IMR-90 (cell line): ENCODE results near the gene STK32A. TPM values are rescaled to one million over a fixed set of nuclear protein-coding genes. Genes with fewer than 3 reads are reported as not detected.

Experiments
- ATAC-seq: fragments of 200-7000 bp; cut with Tn5 transposase; 2 replicates; pipeline ENCODE4 v1.9.1; 2020; ENCODE audit warnings: low read depth, mild to moderate bottlenecking, moderate library complexity
- BruUV-seq: library from RNA; stranded (reverse); fragments of 400-500 nt; replicated peaks from 2 replicates; lab custom pipeline; 2021; lab: Mats Ljungman, UMichigan
- CTCF ChIA-PET: fragments of 300-600 bp; formaldehyde crosslinking; extraction: SDS; loops from one replicate; lab custom pipeline; 2021; ENCODE audit warnings: antibody characterized with exemption; lab: Yijun Ruan, JAX
- POLR2A ChIA-PET: fragments of 300-600 bp; sonication (Branson Sonifier 250); formaldehyde crosslinking; loops from one replicate; lab custom pipeline; 2022; ENCODE audit warnings: antibody characterized with exemption; ENCODE audit not compliant: unreplicated experiment; lab: Charles Lee
- DNase-seq: peaks from one replicate; pipeline ENCODE4 v3.0.0; 2013
- H2AFZ ChIP-seq: replicated peaks from 2 replicates; pipeline ENCODE3; 2013; ENCODE audit warnings: low read length, mild to moderate bottlenecking; ENCODE audit not compliant: poor library complexity
- H2AK5ac ChIP-seq: 2 replicates; pipeline ENCODE4 v1.6.1; 2013; ENCODE audit warnings: low read depth, low read length, inconsistent platforms
- H2AK9ac ChIP-seq: replicated peaks from 2 replicates; pipeline ENCODE3; 2013; ENCODE audit warnings: mild to moderate bottlenecking, low read depth, low read length, moderate library complexity; ENCODE audit not compliant: poor library complexity
- H2BK120ac ChIP-seq: 2 replicates; pipeline ENCODE4 v1.6.1; 2013; ENCODE audit warnings: low read depth, low read length, inconsistent platforms
- H2BK15ac ChIP-seq: 3 replicates; pipeline ENCODE4 v1.6.1; 2013; ENCODE audit warnings: low read depth, low read length, inconsistent platforms
- H2BK20ac ChIP-seq: 2 replicates; pipeline ENCODE4 v1.6.1; 2013; ENCODE audit warnings: low read depth, mild to moderate bottlenecking, inconsistent platforms, low read length, moderate library complexity
- H2BK5ac ChIP-seq: 2 replicates; pipeline ENCODE4 v1.6.1; 2013; ENCODE audit warnings: mild to moderate bottlenecking, low read depth, low read length, inconsistent platforms; ENCODE audit not compliant: poor library complexity, severe bottlenecking
- H3K14ac ChIP-seq: replicated peaks from 2 replicates; pipeline ENCODE4 v1.6.1; 2013; ENCODE audit warnings: low read depth, low read length, inconsistent platforms
- H3K18ac ChIP-seq: 2 replicates; pipeline ENCODE4 v1.6.1; 2013; ENCODE audit warnings: low read depth, low read length, control low read depth
- H3K23ac ChIP-seq: 2 replicates; pipeline ENCODE4 v1.6.1; 2013; ENCODE audit warnings: low read depth, low read length, inconsistent platforms
- H3K27ac ChIP-seq: 2 replicates; pipeline ENCODE4 v1.5.1; 2013; ENCODE audit warnings: mild to moderate bottlenecking, control low read depth, low read length; ENCODE audit not compliant: insufficient read depth
- H3K27me3 ChIP-seq: 2 replicates; pipeline ENCODE4 v1.6.1; 2013; ENCODE audit warnings: low read length; ENCODE audit not compliant: control insufficient read depth, insufficient read depth
- H3K36me3 ChIP-seq: 2 replicates; pipeline ENCODE4 v1.6.1; 2013; ENCODE audit warnings: low read length, mixed read lengths; ENCODE audit not compliant: control insufficient read depth, insufficient read depth
- H3K4ac ChIP-seq: 2 replicates; pipeline ENCODE4 v1.6.1; 2013; ENCODE audit warnings: low read depth, low read length, inconsistent platforms
- H3K4me1 ChIP-seq: 2 replicates; pipeline ENCODE4 v1.6.1; 2013; ENCODE audit warnings: low read length, mixed read lengths; ENCODE audit not compliant: control insufficient read depth, insufficient read depth
- H3K4me2 ChIP-seq: 2 replicates; pipeline ENCODE4 v1.6.1; 2013; ENCODE audit warnings: low read depth, mild to moderate bottlenecking, control low read depth, low read length, moderate library complexity
- H3K4me3 ChIP-seq: 2 replicates; pipeline ENCODE4 v1.5.1; 2013; ENCODE audit warnings: low read depth, mild to moderate bottlenecking, control low read depth, low read length, moderate library complexity; ENCODE audit not compliant: insufficient read depth
- H3K56ac ChIP-seq: 2 replicates; pipeline ENCODE4 v1.6.1; 2013; ENCODE audit warnings: low read length, inconsistent platforms; ENCODE audit not compliant: insufficient read depth; ENCODE audit errors: extremely low read depth
- H3K79me1 ChIP-seq, 2 experiments: 2 replicates each; pipeline ENCODE4 v1.6.1; 2013; ENCODE audit warnings: low read length in 2 of 2, inconsistent platforms in 1 of 2, low read depth in 1 of 2
- H3K9ac ChIP-seq: 2 replicates; pipeline ENCODE4 v1.6.1; 2013; ENCODE audit warnings: low read depth, low read length, control low read depth
- H3K9me1 ChIP-seq: 2 replicates; pipeline ENCODE4 v1.6.1; 2013; ENCODE audit warnings: low read length, inconsistent platforms; ENCODE audit not compliant: insufficient read depth
- H3K9me3 ChIP-seq: 2 replicates; pipeline ENCODE4 v1.6.1; 2013; ENCODE audit warnings: low read length; ENCODE audit not compliant: control insufficient read depth, insufficient read depth
- H4K20me1 ChIP-seq: 2 replicates; pipeline ENCODE4 v1.6.1; 2013; ENCODE audit warnings: low read length, inconsistent platforms; ENCODE audit not compliant: insufficient read depth
- H4K5ac ChIP-seq: 2 replicates; pipeline ENCODE4 v1.6.1; 2013; ENCODE audit warnings: mild to moderate bottlenecking, low read depth, low read length, control low read depth
- H4K8ac ChIP-seq, 2 experiments: 2 replicates each; pipeline ENCODE4 v1.6.1; 2013; ENCODE audit warnings: low read depth in 2 of 2, low read length in 2 of 2, control low read depth in 1 of 2, inconsistent platforms in 1 of 2
- H4K91ac ChIP-seq: 2 replicates; pipeline ENCODE4 v1.6.1; 2013; ENCODE audit warnings: low read depth, low read length, inconsistent platforms; ENCODE audit not compliant: insufficient read depth
- BHLHE40 ChIP-seq: fragments of 150-350 bp; IDR thresholded peaks from 2 replicates; pipeline ENCODE4 v1.6.1; 2016; ENCODE audit warnings: mild to moderate bottlenecking, low read depth, low read length
- CEBPB ChIP-seq: IDR thresholded peaks from 2 replicates; pipeline ENCODE4 v1.6.1; 2012; ENCODE audit warnings: low read depth, low read length, improper control_type of control experiment
- CHD1 ChIP-seq: IDR thresholded peaks from 2 replicates; pipeline ENCODE4 v1.6.1; 2012; ENCODE audit warnings: low read depth, low read length, improper control_type of control experiment
- FOS ChIP-seq: fragments of 150-350 bp; IDR thresholded peaks from 2 replicates; pipeline ENCODE4 v1.6.1; 2016; ENCODE audit warnings: low read depth, low read length
- MAFK ChIP-seq: IDR thresholded peaks from 2 replicates; pipeline ENCODE4 v1.6.1; 2012; ENCODE audit warnings: low read depth, low read length, improper control_type of control experiment
- MAZ ChIP-seq: IDR thresholded peaks from 2 replicates; pipeline ENCODE4 v1.6.1; 2012; ENCODE audit warnings: low read depth, mild to moderate bottlenecking, low read length, improper control_type of control experiment, moderate library complexity, borderline replicate concordance
- MXI1 ChIP-seq: IDR thresholded peaks from 2 replicates; pipeline ENCODE4 v1.6.1; 2012; ENCODE audit warnings: low read depth, mild to moderate bottlenecking, low read length, moderate library complexity, borderline replicate concordance
- NFE2L2 ChIP-seq: fragments of 150-350 bp; IDR thresholded peaks from 2 replicates; pipeline ENCODE4 v1.6.1; 2016; ENCODE audit warnings: low read depth, mild to moderate bottlenecking, low read length
- RCOR1 ChIP-seq: IDR thresholded peaks from 2 replicates; pipeline ENCODE4 v1.6.1; 2012; ENCODE audit warnings: mild to moderate bottlenecking, low read length, improper control_type of control experiment; ENCODE audit not compliant: insufficient replicate concordance
- RFX5 ChIP-seq: IDR thresholded peaks from 2 replicates; pipeline ENCODE4 v1.8.0; 2012; ENCODE audit warnings: low read depth, mild to moderate bottlenecking, low read length, moderate library complexity
- SMC3 ChIP-seq: fragments of 150-350 bp; IDR thresholded peaks from 2 replicates; pipeline ENCODE4 v1.6.1; 2016; ENCODE audit warnings: low read depth, mild to moderate bottlenecking, antibody characterized with exemption, low read length, moderate library complexity
- WGBS, 2 experiments: methylation state at CpG; one replicate each; pipeline versions ENCODE4 v1.1.5 to v1.1.7; 2013; ENCODE audit warnings: missing lambda C conversion rate in 2 of 2; ENCODE audit not compliant: insufficient read length in 1 of 2; ENCODE audit errors: extremely low coverage in 2 of 2; 5-methylcytosine and 5-hydroxymethylcytosine counted together
- dilution Hi-C: fragments of 300-500 bp; cut with HindIII; formaldehyde crosslinking; loops from one replicate; pipeline ENCODE4 v1.14.3; 2018; ENCODE audit warnings: low sequenced_read_pairs; ENCODE audit not compliant: unreplicated experiment
- in situ Hi-C: fragments of 300-500 bp; cut with MboI; formaldehyde crosslinking; loops from 3 replicates; pipeline ENCODE4 v1.14.3; 2019; ENCODE audit warnings: low sequenced_read_pairs, inconsistent platforms, mixed read lengths
- intact Hi-C: fragments of 100-400 bp; cut with micrococcal nuclease; formaldehyde crosslinking; loops from 2 replicates; pipeline ENCODE4 v1.10.0; 2022
- polyA plus RNA-seq, 3 experiments: library from polyadenylated mRNA; depleted of rRNA; stranded (reverse); fragments of >200 nt; gene quantifications; 2 replicates each; pipeline ENCODE4 v1.2.3, GENCODE V29; 2012; ENCODE audit warnings: low replicate concordance in 1 of 3
- total RNA-seq: library from RNA; depleted of rRNA; stranded (reverse); fragments of >200 nt; gene quantifications from 2 replicates; pipeline ENCODE4 v1.2.3, GENCODE V29; 2012
- TF ChIP-seq, protein P1 (sequence below): conservative IDR thresholded peaks from 2 replicates; pipeline ENCODE4 v1.5.1; 2012; ENCODE audit warnings: mild to moderate bottlenecking, low read depth, low read length, improper control_type of control experiment
- TF ChIP-seq, protein P2 (sequence below): fragments of 150-350 bp; IDR thresholded peaks from 2 replicates; pipeline ENCODE4 v1.6.1; 2016; ENCODE audit warnings: low read depth, mild to moderate bottlenecking, low read length, moderate library complexity, borderline replicate concordance
- TF ChIP-seq, protein P3 (sequence below): fragments of 150-350 bp; IDR thresholded peaks from 2 replicates; pipeline ENCODE4 v1.6.1; 2017; ENCODE audit warnings: mild to moderate bottlenecking, antibody characterized with exemption, low read length, low read depth

The STK32A gene
- total and polyA plus RNA-seq, 2 of the 4 experiments (the other 2 are of a cell fraction) = 0.12 to 0.18 TPM

DNA sequence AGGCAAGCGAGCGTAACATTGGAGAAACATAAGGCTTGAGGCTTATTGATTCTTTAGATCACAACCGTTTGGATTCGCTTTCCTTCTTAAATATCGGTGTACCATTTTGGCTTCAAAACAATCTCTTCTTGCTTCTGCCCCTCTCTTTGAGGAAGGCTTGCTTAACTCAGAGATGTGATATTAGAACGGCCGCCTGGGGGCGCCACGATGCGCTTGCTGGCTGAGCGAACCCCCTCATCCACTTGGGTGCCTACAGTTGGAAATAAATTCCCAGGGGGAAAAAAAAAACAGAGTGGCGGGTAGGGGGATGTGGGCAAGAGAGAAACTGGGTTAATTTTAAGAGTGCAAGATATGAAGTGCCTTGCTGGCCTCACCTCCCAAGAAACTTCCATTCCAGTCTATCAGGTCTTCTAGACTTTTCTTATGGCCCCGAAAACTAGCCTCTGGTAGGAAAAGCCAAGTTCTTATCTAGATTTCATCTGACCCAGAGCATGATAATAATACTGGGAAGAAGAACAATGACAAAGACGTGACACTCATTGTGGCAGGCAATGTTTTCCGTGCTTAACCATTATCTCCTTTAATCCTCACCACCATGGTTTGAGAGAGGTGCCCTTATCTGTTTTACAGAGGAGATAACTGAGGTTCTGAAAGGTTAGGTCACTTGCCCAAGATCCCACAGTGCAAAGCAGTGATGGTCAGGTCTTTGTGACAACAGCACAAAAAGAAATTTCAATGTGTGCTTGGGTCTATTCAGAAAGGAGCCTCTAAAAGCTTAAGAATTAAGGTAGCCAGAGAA, 159.2 kb downstream of the STK32A start:
- POLR2A ChIA-PET = no interaction called here
- no peak overlapping the region for H4K5ac ChIP-seq
- peaks cover 3% of the 10 kb centered on the region; the same call in 1 of the 2 replicates for H3K4me1 ChIP-seq
- no TSS peak for BruUV-seq
- H3K23ac ChIP-seq = no peak overlapping the region
- WGBS, 2 experiments = 92% methylated on average over 3 of the region's 15 CpGs; no CpG with 5 or more reads in 1 of the 2 experiments
- no peak overlapping the region for H2AK9ac ChIP-seq
- peaks cover 21% of the 10 kb centered on the region for H3K36me3 ChIP-seq
- H3K18ac ChIP-seq = no peak overlapping the region
- in situ Hi-C loops = loop anchor here (5.0 kb wide), 1 partner anchor 168 kb away; no protein-coding TSS in a partner anchor
- H3K9me1 ChIP-seq = peaks cover 6% of the 10 kb centered on the region; the same call in 1 of the 2 replicates
- H4K20me1 ChIP-seq = no peaks in the 10 kb centered on the region
- H3K56ac ChIP-seq = no peak overlapping the region
- ATAC-seq (no peak), DNase-seq (no peak)
- no peak overlapping the region for H4K8ac ChIP-seq
- intact Hi-C loops = no loop called here
- dilution Hi-C loops = no loop called here
- H2BK120ac ChIP-seq = no peak overlapping the region
- no peak overlapping the region for H3K4me2 ChIP-seq
- no peaks in the 10 kb centered on the region for H3K79me1 ChIP-seq
- H2AFZ ChIP-seq = no peak overlapping the region
- no peak overlapping the region for H3K4ac ChIP-seq
- H3K4me3 ChIP-seq = no peak overlapping the region
- H4K91ac ChIP-seq = no peak overlapping the region
- H2BK15ac ChIP-seq = no peak overlapping the region
- H3K14ac ChIP-seq = no peak overlapping the region
- CTCF ChIA-PET = interaction anchor here (0.6 kb wide), 1 partner anchor 49 kb away, joined by 3 read pairs; no protein-coding TSS in a partner anchor
- no peaks in the 10 kb centered on the region for H3K27me3 ChIP-seq
- H2BK5ac ChIP-seq = no peak overlapping the region
- no peak overlapping the region for H2AK5ac ChIP-seq
- H3K9me3 ChIP-seq = no peaks in the 10 kb centered on the region
- no peak overlapping the region for H3K27ac ChIP-seq
- no peak overlapping the region for H2BK20ac ChIP-seq
- H3K9ac ChIP-seq = no peak overlapping the region
- TF ChIP-seq BHLHE40 (no peak), RFX5 (no peak), MAFK (no peak), SMC3 (0 out of 2 replicates have a peak, but pooled peaks have one; percentile 17), FOS (no peak), MAZ (no peak), RCOR1 (no peak), NFE2L2 (no peak), CEBPB (no peak), CHD1 (no peak), MXI1 (no peak)
- TF ChIP-seq, protein P1, sequence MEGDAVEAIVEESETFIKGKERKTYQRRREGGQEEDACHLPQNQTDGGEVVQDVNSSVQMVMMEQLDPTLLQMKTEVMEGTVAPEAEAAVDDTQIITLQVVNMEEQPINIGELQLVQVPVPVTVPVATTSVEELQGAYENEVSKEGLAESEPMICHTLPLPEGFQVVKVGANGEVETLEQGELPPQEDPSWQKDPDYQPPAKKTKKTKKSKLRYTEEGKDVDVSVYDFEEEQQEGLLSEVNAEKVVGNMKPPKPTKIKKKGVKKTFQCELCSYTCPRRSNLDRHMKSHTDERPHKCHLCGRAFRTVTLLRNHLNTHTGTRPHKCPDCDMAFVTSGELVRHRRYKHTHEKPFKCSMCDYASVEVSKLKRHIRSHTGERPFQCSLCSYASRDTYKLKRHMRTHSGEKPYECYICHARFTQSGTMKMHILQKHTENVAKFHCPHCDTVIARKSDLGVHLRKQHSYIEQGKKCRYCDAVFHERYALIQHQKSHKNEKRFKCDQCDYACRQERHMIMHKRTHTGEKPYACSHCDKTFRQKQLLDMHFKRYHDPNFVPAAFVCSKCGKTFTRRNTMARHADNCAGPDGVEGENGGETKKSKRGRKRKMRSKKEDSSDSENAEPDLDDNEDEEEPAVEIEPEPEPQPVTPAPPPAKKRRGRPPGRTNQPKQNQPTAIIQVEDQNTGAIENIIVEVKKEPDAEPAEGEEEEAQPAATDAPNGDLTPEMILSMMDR = 0 out of 2 replicates have a peak, but pooled peaks have one; percentile 20
- TF ChIP-seq, protein P2, sequence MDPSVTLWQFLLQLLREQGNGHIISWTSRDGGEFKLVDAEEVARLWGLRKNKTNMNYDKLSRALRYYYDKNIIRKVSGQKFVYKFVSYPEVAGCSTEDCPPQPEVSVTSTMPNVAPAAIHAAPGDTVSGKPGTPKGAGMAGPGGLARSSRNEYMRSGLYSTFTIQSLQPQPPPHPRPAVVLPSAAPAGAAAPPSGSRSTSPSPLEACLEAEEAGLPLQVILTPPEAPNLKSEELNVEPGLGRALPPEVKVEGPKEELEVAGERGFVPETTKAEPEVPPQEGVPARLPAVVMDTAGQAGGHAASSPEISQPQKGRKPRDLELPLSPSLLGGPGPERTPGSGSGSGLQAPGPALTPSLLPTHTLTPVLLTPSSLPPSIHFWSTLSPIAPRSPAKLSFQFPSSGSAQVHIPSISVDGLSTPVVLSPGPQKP = no peak
- TF ChIP-seq, protein P3, sequence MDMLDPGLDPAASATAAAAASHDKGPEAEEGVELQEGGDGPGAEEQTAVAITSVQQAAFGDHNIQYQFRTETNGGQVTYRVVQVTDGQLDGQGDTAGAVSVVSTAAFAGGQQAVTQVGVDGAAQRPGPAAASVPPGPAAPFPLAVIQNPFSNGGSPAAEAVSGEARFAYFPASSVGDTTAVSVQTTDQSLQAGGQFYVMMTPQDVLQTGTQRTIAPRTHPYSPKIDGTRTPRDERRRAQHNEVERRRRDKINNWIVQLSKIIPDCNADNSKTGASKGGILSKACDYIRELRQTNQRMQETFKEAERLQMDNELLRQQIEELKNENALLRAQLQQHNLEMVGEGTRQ = no peak
